ENCODE data around the gene SLC22A6.

The SLC22A6 gene

GRCh38 chr11:62984451-62984991 lies at the start of gene SLC22A6:
TSS of gene SLC22A6 (minus strand) at chr11:62984967. CDS start at chr11:62984690, 277 bp downstream.
- Histone ChIP-seq H3K9ac (ENCODE audit: low read length) (no peak within 1 kb of the TSS), H3K36me3 (ENCODE audit: insufficient read depth, low read length) (no peaks in the 10 kb centered on the region), H3K4me1 (ENCODE audit: insufficient read depth, low read length) (no peaks in the 10 kb centered on the region), H3K4me3 (ENCODE audit: low read depth in 1 of 2, low read length in 2 of 2) (no peak within 1 kb of the TSS), H3K27ac (ENCODE audit: low read depth, low read length) (no peak within 1 kb of the TSS), H3K9me3 (ENCODE audit: low read length) (no peaks in the 10 kb centered on the region), H3K27me3 (ENCODE audit: control insufficient read depth in 1 of 2, insufficient read depth in 2 of 2, low read length in 2 of 2) (no peaks in the 10 kb centered on the region)

GRCh38 chr11:63032457-63032856 lies 47.7 kb upstream of the SLC22A6 start:
- Histone ChIP-seq H3K4me3 (ENCODE audit: low read depth in 1 of 2, low read length in 2 of 2) (no peak overlapping the region), H3K9ac (ENCODE audit: low read length) (no peak overlapping the region), H3K27ac (ENCODE audit: low read depth, low read length) (no peak overlapping the region), H3K9me3 (ENCODE audit: low read length) (no peaks in the 10 kb centered on the region), H3K36me3 (ENCODE audit: insufficient read depth, low read length) (no peaks in the 10 kb centered on the region), H3K4me1 (ENCODE audit: insufficient read depth, low read length) (no peaks in the 10 kb centered on the region), H3K27me3 (ENCODE audit: control insufficient read depth in 1 of 2, insufficient read depth in 2 of 2, low read length in 2 of 2) (no peaks in the 10 kb centered on the region)

GRCh38 chr11:63023841-63024648 lies 39.3 kb upstream of the SLC22A6 start:
- Histone ChIP-seq H3K9ac (ENCODE audit: low read length) (no peak overlapping the region), H3K4me3 (ENCODE audit: low read depth in 1 of 2, low read length in 2 of 2) (peak overlapping the region in 1 of 2 donors; percentile 35), H3K27me3 (ENCODE audit: control insufficient read depth in 1 of 2, insufficient read depth in 2 of 2, low read length in 2 of 2) (no peaks in the 10 kb centered on the region), H3K27ac (ENCODE audit: low read depth, low read length) (no peak overlapping the region), H3K36me3 (ENCODE audit: insufficient read depth, low read length) (no peaks in the 10 kb centered on the region), H3K9me3 (ENCODE audit: low read length) (no peaks in the 10 kb centered on the region), H3K4me1 (ENCODE audit: insufficient read depth, low read length) (peaks cover 8% of the 10 kb centered on the region)

- H3K27ac ChIP-seq (ENCODE audit: low read depth, low read length), result no peak overlapping the region
- H3K4me1 ChIP-seq (ENCODE audit: insufficient read depth, low read length), result peaks cover 8% of the 10 kb centered on the region
- H3K9me3 ChIP-seq (ENCODE audit: low read length), result no peaks in the 10 kb centered on the region
- H3K27me3 ChIP-seq (ENCODE audit: control insufficient read depth in 1 of 2, insufficient read depth in 2 of 2, low read length in 2 of 2), result no peaks in the 10 kb centered on the region
- H3K9ac ChIP-seq (ENCODE audit: low read length), result no peak overlapping the region
- H3K4me3 ChIP-seq (ENCODE audit: low read depth in 1 of 2, low read length in 2 of 2), result peak overlapping the region in 1 of 2 donors; percentile 35
- no peaks in the 10 kb centered on the region for H3K36me3 ChIP-seq (ENCODE audit: insufficient read depth, low read length)
These were observed 38.6 kb upstream of the SLC22A6 start for GRCh38 chr11:63023222-63023814.

GRCh38 chr11:63022441-63022840 lies 37.7 kb upstream of the SLC22A6 start:
- no peak overlapping the region for H3K27ac ChIP-seq (ENCODE audit: low read depth, low read length)
- no peaks in the 10 kb centered on the region for H3K27me3 ChIP-seq (ENCODE audit: control insufficient read depth in 1 of 2, insufficient read depth in 2 of 2, low read length in 2 of 2)
- peaks cover 8% of the 10 kb centered on the region for H3K4me1 ChIP-seq (ENCODE audit: insufficient read depth, low read length)
- H3K9ac ChIP-seq (ENCODE audit: low read length), result no peak overlapping the region
- H3K9me3 ChIP-seq (ENCODE audit: low read length), result no peaks in the 10 kb centered on the region
- no peak overlapping the region for H3K4me3 ChIP-seq (ENCODE audit: low read depth in 1 of 2, low read length in 2 of 2)
- H3K36me3 ChIP-seq (ENCODE audit: insufficient read depth, low read length), result no peaks in the 10 kb centered on the region

- Histone ChIP-seq H3K27ac (ENCODE audit: low read depth, low read length) (no peak overlapping the region), H3K9me3 (ENCODE audit: low read length) (no peaks in the 10 kb centered on the region), H3K36me3 (ENCODE audit: insufficient read depth, low read length) (no peaks in the 10 kb centered on the region), H3K4me3 (ENCODE audit: low read depth in 1 of 2, low read length in 2 of 2) (no peak overlapping the region), H3K4me1 (ENCODE audit: insufficient read depth, low read length) (peaks cover 8% of the 10 kb centered on the region), H3K9ac (ENCODE audit: low read length) (no peak overlapping the region), H3K27me3 (ENCODE audit: control insufficient read depth in 1 of 2, insufficient read depth in 2 of 2, low read length in 2 of 2) (peaks cover 0 to 2% of the 10 kb centered on the region in 2 donors)
These were observed 36.0 kb upstream of the SLC22A6 start for GRCh38 chr11:63020671-63021291.

GRCh38 chr11:63019506-63019905 lies 34.7 kb upstream of the SLC22A6 start:
- Histone ChIP-seq H3K4me3 (ENCODE audit: low read depth in 1 of 2, low read length in 2 of 2) (no peak overlapping the region), H3K9me3 (ENCODE audit: low read length) (no peaks in the 10 kb centered on the region), H3K9ac (ENCODE audit: low read length) (no peak overlapping the region), H3K27ac (ENCODE audit: low read depth, low read length) (no peak overlapping the region), H3K4me1 (ENCODE audit: insufficient read depth, low read length) (peaks cover 8% of the 10 kb centered on the region), H3K36me3 (ENCODE audit: insufficient read depth, low read length) (no peaks in the 10 kb centered on the region), H3K27me3 (ENCODE audit: control insufficient read depth in 1 of 2, insufficient read depth in 2 of 2, low read length in 2 of 2) (peaks cover 0 to 5% of the 10 kb centered on the region in 2 donors)

GRCh38 chr11:63017306-63017974 lies 32.7 kb upstream of the SLC22A6 start:
- H3K4me1 ChIP-seq (ENCODE audit: insufficient read depth, low read length), result no peaks in the 10 kb centered on the region

GRCh38 chr11:63015521-63016215 lies 30.9 kb upstream of the SLC22A6 start, which contains the start of gene SLC22A8:
TSS of gene SLC22A8 (minus strand) at chr11:63015841. CDS start at chr11:63014958, 883 bp downstream.
- Histone ChIP-seq H3K27me3 (ENCODE audit: control insufficient read depth in 1 of 2, insufficient read depth in 2 of 2, low read length in 2 of 2) (peaks cover 0 to 5% of the 10 kb centered on the region in 2 donors), H3K36me3 (ENCODE audit: insufficient read depth, low read length) (no peaks in the 10 kb centered on the region), H3K27ac (ENCODE audit: low read depth, low read length) (no peak within 1 kb of the TSS)

More at GRCh38 chr11:63017306-63017974, 32.7 kb upstream of the SLC22A6 start:
- H3K36me3 ChIP-seq (ENCODE audit: insufficient read depth, low read length), result no peaks in the 10 kb centered on the region
- H3K9me3 ChIP-seq (ENCODE audit: low read length), result no peaks in the 10 kb centered on the region
- H3K27me3 ChIP-seq (ENCODE audit: control insufficient read depth in 1 of 2, insufficient read depth in 2 of 2, low read length in 2 of 2), result peaks cover 0 to 5% of the 10 kb centered on the region in 2 donors
- H3K4me3 ChIP-seq (ENCODE audit: low read depth in 1 of 2, low read length in 2 of 2), result no peak overlapping the region
- no peak overlapping the region for H3K27ac ChIP-seq (ENCODE audit: low read depth, low read length)
- no peak overlapping the region for H3K9ac ChIP-seq (ENCODE audit: low read length)

GRCh38 chr11:63014408-63015055 lies 29.8 kb upstream of the SLC22A6 start:
- Histone ChIP-seq H3K4me1 (ENCODE audit: insufficient read depth, low read length) (no peaks in the 10 kb centered on the region), H3K27ac (ENCODE audit: low read depth, low read length) (no peak overlapping the region)

More at GRCh38 chr11:63015521-63016215, 30.9 kb upstream of the SLC22A6 start, which contains the start of gene SLC22A8:
- no peaks in the 10 kb centered on the region for H3K9me3 ChIP-seq (ENCODE audit: low read length)
- H3K9ac ChIP-seq (ENCODE audit: low read length), result no peak within 1 kb of the TSS
- no peak within 1 kb of the TSS for H3K4me3 ChIP-seq (ENCODE audit: low read depth in 1 of 2, low read length in 2 of 2)
- no peaks in the 10 kb centered on the region for H3K4me1 ChIP-seq (ENCODE audit: insufficient read depth, low read length)

More at GRCh38 chr11:63014408-63015055, 29.8 kb upstream of the SLC22A6 start:
- Histone ChIP-seq H3K9ac (ENCODE audit: low read length) (no peak overlapping the region), H3K27me3 (ENCODE audit: control insufficient read depth in 1 of 2, insufficient read depth in 2 of 2, low read length in 2 of 2) (peaks cover 0 to 5% of the 10 kb centered on the region in 2 donors), H3K9me3 (ENCODE audit: low read length) (no peaks in the 10 kb centered on the region), H3K36me3 (ENCODE audit: insufficient read depth, low read length) (no peaks in the 10 kb centered on the region), H3K4me3 (ENCODE audit: low read depth in 1 of 2, low read length in 2 of 2) (no peak overlapping the region)

All from muscle layer of colon (tissue), 2 donors.